ENCODE measurements around the gene ABI1. TPM values are rescaled to one million over a fixed set of nuclear protein-coding genes. Genes with fewer than 3 reads are reported as not detected.

Gene ABI1
- total RNA-seq, 1 donor, result 71.7 TPM

DNA sequence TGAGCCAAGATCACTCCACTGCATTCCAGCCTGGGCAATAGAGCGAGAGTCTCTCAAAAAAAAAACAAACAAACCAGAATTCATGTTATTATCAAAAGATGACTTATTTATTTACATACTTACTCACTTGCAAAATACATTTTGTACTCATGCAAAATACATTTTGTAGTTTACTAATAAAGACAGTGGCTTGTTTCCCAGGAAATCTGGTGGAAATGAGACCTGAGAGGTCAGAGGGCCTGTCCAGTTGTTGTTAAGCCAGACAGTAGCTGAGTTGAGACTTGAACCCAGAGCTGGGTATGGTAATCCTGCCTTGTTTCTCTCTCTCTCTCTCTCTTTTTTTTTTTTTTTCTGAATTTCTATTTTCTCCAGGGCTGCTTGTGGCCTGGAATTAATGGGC lies 133.8 kb downstream of the ABI1 start:
- Histone ChIP-seq H3K36me3 (ENCODE audit: insufficient read depth, low read length) (peaks cover 16% of the 10 kb centered on the region), H3K9me3 (ENCODE audit: low read depth, low read length) (no peaks in the 10 kb centered on the region), H3K4me3 (ENCODE audit: insufficient read depth, low read length) (no peak overlapping the region), H4K20me1 (ENCODE audit: insufficient read depth, low read length) (no peaks in the 10 kb centered on the region), H3K4me1 (ENCODE audit: insufficient read depth, low read length) (no peaks in the 10 kb centered on the region), H2AFZ (ENCODE audit: low read length) (no peak overlapping the region), H3K27me3 (ENCODE audit: insufficient read depth, low read length) (no peaks in the 10 kb centered on the region), H3K79me2 (ENCODE audit: insufficient read depth, low read length) (no peaks in the 10 kb centered on the region), H3K4me2 (ENCODE audit: insufficient read depth, low read length) (no peak overlapping the region), H3K27ac (ENCODE audit: low read depth, low read length) (no peak overlapping the region)
- no peak for DNase-seq (ENCODE audit: insufficient read length, low spot score, missing footprints)
- TF ChIP-seq, protein P1, sequence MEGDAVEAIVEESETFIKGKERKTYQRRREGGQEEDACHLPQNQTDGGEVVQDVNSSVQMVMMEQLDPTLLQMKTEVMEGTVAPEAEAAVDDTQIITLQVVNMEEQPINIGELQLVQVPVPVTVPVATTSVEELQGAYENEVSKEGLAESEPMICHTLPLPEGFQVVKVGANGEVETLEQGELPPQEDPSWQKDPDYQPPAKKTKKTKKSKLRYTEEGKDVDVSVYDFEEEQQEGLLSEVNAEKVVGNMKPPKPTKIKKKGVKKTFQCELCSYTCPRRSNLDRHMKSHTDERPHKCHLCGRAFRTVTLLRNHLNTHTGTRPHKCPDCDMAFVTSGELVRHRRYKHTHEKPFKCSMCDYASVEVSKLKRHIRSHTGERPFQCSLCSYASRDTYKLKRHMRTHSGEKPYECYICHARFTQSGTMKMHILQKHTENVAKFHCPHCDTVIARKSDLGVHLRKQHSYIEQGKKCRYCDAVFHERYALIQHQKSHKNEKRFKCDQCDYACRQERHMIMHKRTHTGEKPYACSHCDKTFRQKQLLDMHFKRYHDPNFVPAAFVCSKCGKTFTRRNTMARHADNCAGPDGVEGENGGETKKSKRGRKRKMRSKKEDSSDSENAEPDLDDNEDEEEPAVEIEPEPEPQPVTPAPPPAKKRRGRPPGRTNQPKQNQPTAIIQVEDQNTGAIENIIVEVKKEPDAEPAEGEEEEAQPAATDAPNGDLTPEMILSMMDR (IDR thresholded peaks at IDR 0.05; ENCODE audit: extremely low read depth, low read depth, low read length), result no peak

- H3K4me2 ChIP-seq (ENCODE audit: insufficient read depth, low read length), result no peak overlapping the region
- TF ChIP-seq, protein P1 (IDR thresholded peaks at IDR 0.05; ENCODE audit: extremely low read depth, low read depth, low read length), result peak; percentile 82
- no peak overlapping the region for H2AFZ ChIP-seq (ENCODE audit: low read length)
- H3K27ac ChIP-seq (ENCODE audit: low read depth, low read length), result no peak overlapping the region
- no peaks in the 10 kb centered on the region for H3K27me3 ChIP-seq (ENCODE audit: insufficient read depth, low read length)
- H4K20me1 ChIP-seq (ENCODE audit: insufficient read depth, low read length), result no peaks in the 10 kb centered on the region
- H3K4me3 ChIP-seq (ENCODE audit: insufficient read depth, low read length), result no peak overlapping the region
- peaks cover 18% of the 10 kb centered on the region for H3K36me3 ChIP-seq (ENCODE audit: insufficient read depth, low read length)
- peak; percentile 86 for DNase-seq (ENCODE audit: insufficient read length, low spot score, missing footprints)
- H3K9me3 ChIP-seq (ENCODE audit: low read depth, low read length), result no peaks in the 10 kb centered on the region
- H3K4me1 ChIP-seq (ENCODE audit: insufficient read depth, low read length), result no peaks in the 10 kb centered on the region
- H3K79me2 ChIP-seq (ENCODE audit: insufficient read depth, low read length), result no peaks in the 10 kb centered on the region
Measured at GRCh38 chr10:26725837-26726727, 134.7 kb downstream of the ABI1 start.

DNA sequence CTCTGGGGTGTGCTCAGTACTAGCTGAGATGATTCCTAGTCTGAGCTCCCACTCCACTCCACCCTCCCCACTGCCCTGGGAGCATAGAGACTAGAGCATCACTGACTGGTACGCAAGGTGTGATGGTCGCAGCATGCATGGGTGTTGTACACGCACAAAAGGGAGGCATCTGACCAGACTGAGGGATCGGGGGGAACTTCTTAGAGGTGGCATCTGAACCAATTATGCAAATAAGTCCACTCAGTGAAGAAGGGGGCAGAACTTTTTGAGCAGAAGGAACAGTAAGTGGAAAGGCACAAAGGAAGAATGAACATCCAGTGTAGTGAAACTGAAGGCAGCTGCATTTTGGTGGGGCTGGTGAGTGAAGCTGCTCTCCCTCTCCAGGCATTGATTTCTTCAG lies 137.7 kb downstream of the ABI1 start:
- TF ChIP-seq, protein P1 (IDR thresholded peaks at IDR 0.05; ENCODE audit: extremely low read depth, low read depth, low read length), result no peak
- no peak overlapping the region for H3K4me2 ChIP-seq (ENCODE audit: insufficient read depth, low read length)
- H3K36me3 ChIP-seq (ENCODE audit: insufficient read depth, low read length), result peaks cover 19% of the 10 kb centered on the region

DNA sequence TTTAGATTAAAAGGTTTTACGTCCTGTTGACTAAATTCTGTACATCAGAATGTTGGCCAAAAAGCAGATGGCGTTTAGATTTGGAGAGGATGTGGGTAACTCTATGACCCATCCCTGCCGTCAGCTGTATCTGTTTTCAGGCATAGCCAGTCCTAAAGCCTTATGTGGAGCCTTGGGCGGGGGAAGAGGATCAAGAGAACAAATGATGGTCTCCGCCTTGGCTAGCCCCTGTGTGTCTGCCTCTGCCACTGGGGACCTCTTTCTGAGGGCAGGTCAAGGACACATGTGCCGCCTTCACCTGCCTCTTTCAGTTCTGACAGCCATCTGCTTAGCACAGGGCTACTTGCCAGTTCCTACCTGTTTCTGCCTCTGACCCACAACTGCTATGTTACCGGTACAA lies 139.2 kb downstream of the ABI1 start:
- Histone ChIP-seq H2AFZ (ENCODE audit: low read length) (no peak overlapping the region), H3K79me2 (ENCODE audit: insufficient read depth, low read length) (no peaks in the 10 kb centered on the region), H3K27me3 (ENCODE audit: insufficient read depth, low read length) (no peaks in the 10 kb centered on the region), H3K36me3 (ENCODE audit: insufficient read depth, low read length) (peaks cover 16% of the 10 kb centered on the region), H4K20me1 (ENCODE audit: insufficient read depth, low read length) (no peaks in the 10 kb centered on the region), H3K4me1 (ENCODE audit: insufficient read depth, low read length) (no peaks in the 10 kb centered on the region), H3K4me3 (ENCODE audit: insufficient read depth, low read length) (no peak overlapping the region), H3K9me3 (ENCODE audit: low read depth, low read length) (no peaks in the 10 kb centered on the region), H3K27ac (ENCODE audit: low read depth, low read length) (no peak overlapping the region), H3K4me2 (ENCODE audit: insufficient read depth, low read length) (no peak overlapping the region)
- DNase-seq (ENCODE audit: insufficient read length, low spot score, missing footprints), result no peak
- TF ChIP-seq, protein P1 (IDR thresholded peaks at IDR 0.05; ENCODE audit: extremely low read depth, low read depth, low read length), result no peak

More for the DNA sequence above, 137.7 kb downstream of the ABI1 start:
- Histone ChIP-seq H3K4me3 (ENCODE audit: insufficient read depth, low read length) (no peak overlapping the region), H3K9me3 (ENCODE audit: low read depth, low read length) (no peaks in the 10 kb centered on the region), H3K79me2 (ENCODE audit: insufficient read depth, low read length) (no peaks in the 10 kb centered on the region), H2AFZ (ENCODE audit: low read length) (no peak overlapping the region), H3K27me3 (ENCODE audit: insufficient read depth, low read length) (no peaks in the 10 kb centered on the region), H4K20me1 (ENCODE audit: insufficient read depth, low read length) (no peaks in the 10 kb centered on the region), H3K4me1 (ENCODE audit: insufficient read depth, low read length) (no peaks in the 10 kb centered on the region), H3K27ac (ENCODE audit: low read depth, low read length) (no peak overlapping the region)
- DNase-seq (ENCODE audit: insufficient read length, low spot score, missing footprints), result no peak

All from osteoblast (primary cell).